Suprapubic skin (tissue), 4 donors: ENCODE measurements around the gene MED26. TPM values are rescaled to one million over a fixed set of nuclear protein-coding genes. Genes with fewer than 3 reads are reported as not detected.
"Not testable (repeated sequence)": the region's sequence is repeated elsewhere in the genome, so short reads cannot be mapped to it uniquely, and the experiment has no call there.

ENCODE experiments used
- DNase-seq, 2 donors: peaks; one replicate each; pipeline ENCODE4 v3.0.0-alpha.2; 2019; ENCODE audit warnings: low spot score in 2 of 2
- H3K27ac ChIP-seq: fragments of 200-600 bp; sonication (generic); one replicate; pipeline ENCODE4 v1.5.1; 2019
- H3K27me3 ChIP-seq: fragments of 200-600 bp; sonication (generic); one replicate; pipeline ENCODE4 v1.5.1; 2019
- H3K36me3 ChIP-seq: fragments of 200-600 bp; sonication (generic); one replicate; pipeline ENCODE4 v1.5.1; 2019
- H3K4me1 ChIP-seq: fragments of 200-600 bp; sonication (generic); one replicate; pipeline ENCODE4 v1.5.1; 2019
- H3K4me3 ChIP-seq: fragments of 200-600 bp; sonication (generic); one replicate; pipeline ENCODE4 v1.5.1; 2019; ENCODE audit warnings: mild to moderate bottlenecking
- H3K9me3 ChIP-seq: fragments of 200-600 bp; sonication (generic); one replicate; pipeline ENCODE4 v1.5.1; 2019
- EP300 ChIP-seq: sonication (generic); formaldehyde crosslinking; IDR thresholded peaks from one replicate; pipeline ENCODE4 v1.6.1; 2017; ENCODE audit warnings: antibody characterized with exemption
- POLR2A ChIP-seq, 2 donors: fragments of 450-650 bp; IDR thresholded peaks; one replicate each; pipeline ENCODE4 v1.6.1; 2017; ENCODE audit warnings: antibody characterized with exemption in 2 of 2, mild to moderate bottlenecking in 2 of 2, moderate library complexity in 2 of 2
- POLR2AphosphoS5 ChIP-seq, 3 donors: sonication (generic); formaldehyde crosslinking; IDR thresholded peaks; one replicate each; pipeline ENCODE4 v1.6.1; 2017; ENCODE audit warnings: antibody characterized with exemption in 3 of 3
- WGBS: methylation state at CpG from one replicate; pipeline ENCODE4 v1.1.5; 2018; 5-methylcytosine and 5-hydroxymethylcytosine counted together
- total RNA-seq, 4 donors: library from RNA; depleted of rRNA; stranded (reverse); fragments of >200 nt; gene quantifications; one replicate each; pipeline ENCODE4 v1.1.0, GENCODE V29; 2016
- TF ChIP-seq, protein P1 (sequence below), 2 donors: fragments of 200-600 bp in 1 of 2; fragments of 450-650 bp in 1 of 2; sonication (generic) in 1 of 2; IDR thresholded peaks; one replicate each; pipeline ENCODE4 v1.5.1; 2016 to 2019; ENCODE audit warnings: antibody characterized with exemption in 2 of 2, mild to moderate bottlenecking in 1 of 2, moderate library complexity in 1 of 2

Gene MED26
- total RNA-seq, 4 donors from 2014 or later: 13.1 to 15.4 (median 14.6) TPM

DNA sequence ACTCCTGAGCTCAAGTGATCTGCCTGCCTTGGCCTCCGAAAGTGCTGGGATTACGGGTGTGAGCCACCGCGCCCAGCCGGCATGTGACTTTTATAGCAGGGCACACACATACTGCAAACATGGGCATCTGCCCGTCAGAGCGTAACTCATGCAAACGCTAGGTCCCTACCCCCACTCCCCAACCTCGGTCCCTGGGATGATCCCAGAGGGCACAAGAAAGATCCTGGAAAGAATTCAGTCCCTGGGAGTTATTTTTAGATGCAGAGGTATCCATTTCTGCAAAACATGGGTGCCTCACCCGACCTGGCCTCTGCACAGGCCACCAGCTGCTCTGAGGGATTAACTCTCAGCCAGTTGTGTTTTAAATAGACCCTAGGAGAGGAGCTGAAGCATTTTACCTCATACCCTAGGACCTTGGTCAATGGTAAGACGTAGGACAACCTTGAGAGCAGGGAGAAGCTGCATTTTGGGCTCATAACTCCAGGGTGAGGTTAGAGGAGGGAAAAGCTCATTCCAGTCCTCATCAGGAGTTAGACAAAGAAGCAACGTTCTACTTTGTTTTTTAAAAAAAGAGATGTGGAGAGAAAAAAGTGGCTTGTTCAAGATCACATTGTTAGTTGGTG is 43.8 kb upstream of the MED26 start:
- no peaks in the 10 kb centered on the region for H3K36me3 ChIP-seq
- H3K27me3 ChIP-seq: no peaks in the 10 kb centered on the region
- no peaks in the 10 kb centered on the region for H3K9me3 ChIP-seq
- no peak overlapping the region for H3K4me3 ChIP-seq
- no peak overlapping the region for H3K27ac ChIP-seq
- DNase-seq: no peak
- no peaks in the 10 kb centered on the region for H3K4me1 ChIP-seq
- 87% methylated on average over 7 of the region's 12 CpGs for WGBS
- TF ChIP-seq, protein P1, sequence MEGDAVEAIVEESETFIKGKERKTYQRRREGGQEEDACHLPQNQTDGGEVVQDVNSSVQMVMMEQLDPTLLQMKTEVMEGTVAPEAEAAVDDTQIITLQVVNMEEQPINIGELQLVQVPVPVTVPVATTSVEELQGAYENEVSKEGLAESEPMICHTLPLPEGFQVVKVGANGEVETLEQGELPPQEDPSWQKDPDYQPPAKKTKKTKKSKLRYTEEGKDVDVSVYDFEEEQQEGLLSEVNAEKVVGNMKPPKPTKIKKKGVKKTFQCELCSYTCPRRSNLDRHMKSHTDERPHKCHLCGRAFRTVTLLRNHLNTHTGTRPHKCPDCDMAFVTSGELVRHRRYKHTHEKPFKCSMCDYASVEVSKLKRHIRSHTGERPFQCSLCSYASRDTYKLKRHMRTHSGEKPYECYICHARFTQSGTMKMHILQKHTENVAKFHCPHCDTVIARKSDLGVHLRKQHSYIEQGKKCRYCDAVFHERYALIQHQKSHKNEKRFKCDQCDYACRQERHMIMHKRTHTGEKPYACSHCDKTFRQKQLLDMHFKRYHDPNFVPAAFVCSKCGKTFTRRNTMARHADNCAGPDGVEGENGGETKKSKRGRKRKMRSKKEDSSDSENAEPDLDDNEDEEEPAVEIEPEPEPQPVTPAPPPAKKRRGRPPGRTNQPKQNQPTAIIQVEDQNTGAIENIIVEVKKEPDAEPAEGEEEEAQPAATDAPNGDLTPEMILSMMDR (IDR thresholded peaks at IDR 0.05): no peak
- no peak for TF ChIP-seq EP300
- no peak for TF ChIP-seq POLR2A (IDR thresholded peaks at IDR 0.05)
- TF ChIP-seq POLR2AphosphoS5 (IDR thresholded peaks at IDR 0.05): no peak

DNA sequence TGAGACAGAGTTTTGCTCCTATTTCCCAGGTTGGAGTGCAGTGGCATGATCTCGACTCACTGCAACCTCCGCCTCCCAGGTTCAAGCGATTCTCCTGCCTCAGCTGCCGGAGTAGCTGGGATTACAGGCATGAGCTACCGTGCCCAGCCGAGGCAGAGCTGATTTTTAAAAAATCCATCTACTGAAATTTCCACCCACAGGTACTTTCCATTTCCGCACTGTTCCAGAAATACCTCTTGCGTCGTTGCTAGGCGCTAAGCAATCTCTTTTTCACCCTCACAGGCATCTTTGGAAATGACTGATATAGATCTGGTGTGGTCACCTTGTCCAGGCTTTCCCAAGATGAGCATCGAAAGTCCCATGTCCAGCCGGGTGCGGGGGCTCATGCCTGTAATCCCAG is 42.3 kb upstream of the MED26 start:
- Histone ChIP-seq H3K36me3 (no peaks in the 10 kb centered on the region), H3K27me3 (no peaks in the 10 kb centered on the region), H3K9me3 (no peaks in the 10 kb centered on the region), H3K4me3 (no peak overlapping the region), H3K27ac (no peak overlapping the region), H3K4me1 (no peaks in the 10 kb centered on the region)
- no peak for DNase-seq
- 89% methylated on average over 13 of the region's 13 CpGs for WGBS
- TF ChIP-seq POLR2A (IDR thresholded peaks at IDR 0.05): no peak
- no peak for TF ChIP-seq EP300
- TF ChIP-seq POLR2AphosphoS5 (IDR thresholded peaks at IDR 0.05): no peak
- TF ChIP-seq, protein P1 (IDR thresholded peaks at IDR 0.05): no peak

- H3K27me3 ChIP-seq, H3K27ac ChIP-seq, H3K9me3 ChIP-seq, H3K36me3 ChIP-seq, H3K4me1 ChIP-seq, H3K4me3 ChIP-seq, DNase-seq: not testable (repeated sequence)
- WGBS: 98% methylated on average over 4 of the region's 4 CpGs
Observed at GRCh38 chr19:16668702-16669101, 40.7 kb upstream of the MED26 start.

DNA sequence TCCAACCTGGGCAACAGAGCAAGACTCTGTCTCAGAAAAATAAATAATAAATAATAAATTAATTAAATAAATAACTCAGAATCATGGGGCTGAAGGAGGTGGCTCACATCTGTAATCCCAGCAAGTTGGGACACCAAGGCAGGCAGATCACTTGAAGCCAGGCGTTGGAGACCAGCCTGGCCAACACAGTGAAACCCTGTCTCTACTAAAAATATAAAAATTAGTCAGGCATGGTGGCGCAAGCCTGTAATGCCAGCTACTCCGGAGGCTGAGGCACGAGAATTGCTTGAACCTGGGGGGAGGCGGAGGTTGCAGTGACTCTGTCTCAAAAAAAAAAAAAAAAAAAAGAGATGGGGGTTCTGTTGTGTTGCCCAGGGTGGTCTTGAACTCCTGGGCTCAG is 40.2 kb upstream of the MED26 start:
- Histone ChIP-seq H3K9me3 (no peaks in the 10 kb centered on the region), H3K27me3 (no peaks in the 10 kb centered on the region), H3K4me1 (no peaks in the 10 kb centered on the region), H3K27ac (no peak overlapping the region), H3K36me3 (no peaks in the 10 kb centered on the region), H3K4me3 (no peak overlapping the region)
- 95% methylated on average over 5 of the region's 5 CpGs for WGBS
- DNase-seq: no peak
- no peak for TF ChIP-seq EP300
- TF ChIP-seq, protein P1 (IDR thresholded peaks at IDR 0.05): no peak
- TF ChIP-seq POLR2A (IDR thresholded peaks at IDR 0.05): no peak
- TF ChIP-seq POLR2AphosphoS5 (IDR thresholded peaks at IDR 0.05): no peak

- peak; percentile 71 to 80 for DNase-seq
- WGBS: 7% methylated on average over 28 of the region's 31 CpGs
Observed at GRCh38 chr19:16661480-16662034, 33.6 kb upstream of the MED26 start.

More at GRCh38 chr19:16661480-16662034, 33.6 kb upstream of the MED26 start:
- H3K4me1 ChIP-seq: peaks cover 40% of the 10 kb centered on the region
- H3K9me3 ChIP-seq: no peaks in the 10 kb centered on the region
- H3K27me3 ChIP-seq: no peaks in the 10 kb centered on the region
- no peak overlapping the region for H3K27ac ChIP-seq
- peaks cover 17% of the 10 kb centered on the region for H3K36me3 ChIP-seq
- no peak for TF ChIP-seq POLR2AphosphoS5 (IDR thresholded peaks at IDR 0.05)
- no peak for TF ChIP-seq EP300
- no peak for TF ChIP-seq POLR2A (IDR thresholded peaks at IDR 0.05)
- TF ChIP-seq, protein P1 (IDR thresholded peaks at IDR 0.05): no peak
- peak overlapping the region; percentile 88 for H3K4me3 ChIP-seq
